Measurements from ENCODE around the gene ADGRB3.
"Not testable (repeated sequence)": the region's sequence is repeated elsewhere in the genome, so short reads cannot be mapped to it uniquely, and the experiment has no call there.

Gene ADGRB3

GRCh38 chr6:68834551-68834950, 199.5 kb downstream of the ADGRB3 start:
- DNase-seq = no peak

GRCh38 chr6:68838571-68838970, 203.5 kb downstream of the ADGRB3 start:
- DNase-seq = no peak

DNA sequence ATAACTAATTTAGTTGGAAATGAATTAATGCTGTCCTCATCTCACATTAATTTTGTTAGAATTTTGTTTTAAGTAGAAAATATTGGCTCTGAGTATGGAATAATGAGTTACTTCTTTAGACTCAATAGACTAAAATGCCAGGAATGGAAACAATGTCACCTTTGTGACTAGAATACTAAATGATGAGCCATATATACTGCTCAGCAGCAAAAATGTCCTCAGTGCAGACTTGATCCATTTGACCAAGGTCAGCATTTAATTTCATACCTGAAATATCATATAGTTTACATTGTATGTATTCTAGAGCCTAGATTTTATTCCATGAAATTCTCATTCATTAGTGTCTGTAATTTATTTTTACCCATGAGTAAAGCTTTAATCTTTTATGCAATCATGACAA, 217.7 kb downstream of the ADGRB3 start:
- no peak for DNase-seq

- no peak for DNase-seq
Observed at GRCh38 chr6:68859233-68859632, 224.2 kb downstream of the ADGRB3 start.

DNA sequence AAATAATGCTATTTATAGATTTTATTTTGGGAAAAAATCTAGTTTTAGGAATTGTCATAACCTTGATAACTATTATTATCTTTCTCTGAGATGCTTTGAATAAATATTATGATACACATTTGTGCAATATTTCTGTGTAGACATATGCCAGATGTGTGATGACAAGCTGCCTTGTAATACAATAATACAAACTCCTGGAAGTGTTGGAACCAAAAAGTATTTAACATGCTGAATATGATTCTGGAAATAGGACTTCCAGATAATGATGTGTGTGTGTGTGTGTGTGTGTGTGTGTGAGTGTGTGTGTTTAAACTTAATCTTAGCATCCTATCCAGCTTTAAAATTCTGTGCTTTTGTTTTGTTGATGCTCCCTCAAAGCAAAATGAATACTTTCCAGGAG, 233.6 kb downstream of the ADGRB3 start:
- no peak for DNase-seq

DNA sequence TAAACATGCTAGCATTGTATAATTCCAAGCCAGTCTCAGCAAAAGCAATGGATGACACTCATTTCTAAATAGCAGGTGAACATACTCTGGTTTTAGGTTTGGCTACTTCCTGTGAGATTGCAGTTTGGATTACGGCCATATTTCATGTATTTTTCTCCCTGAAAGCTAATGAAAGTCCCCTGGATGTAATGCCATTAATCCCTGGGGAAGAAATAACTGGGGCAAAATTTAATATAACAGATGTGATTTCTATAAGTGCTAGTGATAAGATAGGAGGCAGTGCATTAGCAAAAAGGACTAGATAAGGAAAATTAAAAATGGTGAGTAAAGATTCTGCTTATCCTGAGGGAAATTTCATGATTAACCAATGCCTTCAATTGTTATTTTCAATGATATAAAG, 238.2 kb downstream of the ADGRB3 start:
- DNase-seq = no peak

- no peak for DNase-seq
Observed at GRCh38 chr6:68874747-68875146, 239.7 kb downstream of the ADGRB3 start.

DNA sequence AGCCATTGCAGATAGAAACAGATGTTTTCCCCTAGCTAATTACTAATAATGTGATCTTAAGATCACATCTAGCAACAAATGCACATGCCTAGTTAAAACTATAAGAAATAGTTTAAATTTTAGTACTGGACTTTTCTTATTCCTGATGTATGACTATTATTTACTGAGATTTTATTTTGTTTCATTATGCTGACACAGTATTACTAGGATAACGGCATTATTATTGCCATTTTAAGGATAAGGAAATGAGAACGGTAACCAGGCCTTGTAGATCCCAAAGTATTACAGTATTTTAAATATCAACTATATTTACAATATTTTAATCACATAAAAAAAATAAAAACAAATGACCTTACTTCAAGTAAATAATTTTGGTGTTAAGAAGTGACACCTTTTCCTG, 240.3 kb downstream of the ADGRB3 start:
- DNase-seq = no peak

DNA sequence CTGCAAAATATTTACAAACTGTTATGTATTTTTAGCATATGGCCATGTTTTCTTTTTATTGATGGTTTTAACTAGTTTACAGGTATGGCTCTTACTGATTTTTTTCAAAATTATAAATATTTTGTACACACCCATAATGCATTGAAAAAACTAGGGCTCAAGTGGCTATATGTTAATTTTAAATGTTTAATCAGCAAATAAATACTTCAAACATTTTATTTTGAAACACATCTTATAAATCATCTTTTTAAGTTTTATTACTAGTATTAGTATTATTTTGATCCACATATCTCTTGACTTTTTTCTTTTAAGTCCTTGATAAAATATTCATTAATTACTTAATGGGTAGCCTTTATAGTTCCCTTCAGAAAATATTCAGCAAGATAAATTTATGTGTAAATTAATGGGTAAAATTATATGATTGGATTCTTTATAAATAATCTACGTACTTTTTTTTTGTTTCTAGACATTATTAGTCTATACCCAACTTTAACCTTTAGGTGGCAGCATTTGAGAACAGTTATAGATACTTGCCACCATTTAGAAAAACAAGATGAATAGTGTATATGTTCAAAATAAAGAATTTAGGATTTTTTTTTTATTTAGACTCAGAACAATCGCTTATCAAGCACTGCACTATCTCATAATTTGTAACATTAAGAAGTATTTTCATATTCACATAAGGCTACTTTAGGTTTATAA, 241.9 kb downstream of the ADGRB3 start:
- DNase-seq = no peak

- no peak for DNase-seq
Observed at GRCh38 chr6:68880050-68880813, 245.2 kb downstream of the ADGRB3 start.

DNA sequence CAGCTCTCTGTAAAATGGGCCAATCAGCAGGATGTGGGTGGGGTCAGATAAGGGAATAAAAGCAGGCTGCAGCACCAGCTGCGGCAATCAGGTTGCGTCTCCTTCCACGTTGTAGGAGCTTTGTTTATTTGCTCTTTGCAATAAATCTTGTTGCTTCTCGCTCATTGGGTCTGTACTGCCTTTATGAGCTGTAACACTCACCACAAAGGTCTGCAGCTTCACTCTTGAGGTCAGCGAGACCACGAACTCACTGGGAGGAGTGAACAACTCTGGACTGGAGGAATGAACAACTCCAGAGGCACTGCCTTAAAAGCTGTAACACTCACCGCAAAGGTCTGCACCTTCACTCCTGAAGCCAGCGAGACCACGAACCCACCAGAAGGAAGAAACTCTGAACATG, 248.2 kb downstream of the ADGRB3 start:
- DNase-seq = not testable (repeated sequence)

DNA sequence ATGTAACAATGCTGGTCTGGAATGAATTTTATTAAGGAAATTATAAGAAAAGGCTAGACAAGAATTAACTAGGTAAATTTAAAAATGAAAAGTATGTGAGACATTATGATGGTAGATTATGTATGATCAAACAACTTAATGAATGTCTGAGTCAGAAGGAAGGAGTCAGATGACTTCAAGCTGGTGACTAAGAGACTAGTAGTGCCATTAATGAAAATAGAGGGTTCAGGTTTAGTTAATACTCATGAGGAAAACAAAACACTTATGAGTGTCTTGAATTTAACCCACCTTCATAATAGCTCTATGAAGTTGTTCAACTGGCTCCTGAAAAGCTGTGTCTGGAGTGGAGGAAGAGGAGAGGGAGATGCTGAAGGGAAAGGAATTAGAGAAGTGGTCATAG, 256.3 kb downstream of the ADGRB3 start:
- DNase-seq = no peak

DNA sequence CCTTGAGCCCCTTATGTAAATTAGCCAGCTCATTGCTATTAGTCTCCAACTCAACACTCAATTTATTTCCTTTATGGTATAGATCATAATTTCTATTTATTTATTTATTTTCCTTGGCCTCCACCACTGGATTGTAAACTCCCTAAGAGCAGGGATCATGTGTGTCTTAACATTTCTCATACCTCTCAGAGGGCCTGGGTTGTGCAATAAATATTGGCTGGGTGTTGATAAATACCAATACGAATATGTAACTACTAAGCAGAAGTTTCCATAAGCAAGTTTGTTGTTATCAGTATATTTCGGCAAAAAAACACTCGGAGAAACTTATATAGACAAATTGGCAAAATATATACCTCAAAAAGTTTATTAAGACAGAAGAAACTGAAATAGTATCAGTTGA, 257.4 kb downstream of the ADGRB3 start:
- DNase-seq = no peak

- no peak for DNase-seq
Observed at GRCh38 chr6:68895929-68896328, 260.8 kb downstream of the ADGRB3 start.

DNA sequence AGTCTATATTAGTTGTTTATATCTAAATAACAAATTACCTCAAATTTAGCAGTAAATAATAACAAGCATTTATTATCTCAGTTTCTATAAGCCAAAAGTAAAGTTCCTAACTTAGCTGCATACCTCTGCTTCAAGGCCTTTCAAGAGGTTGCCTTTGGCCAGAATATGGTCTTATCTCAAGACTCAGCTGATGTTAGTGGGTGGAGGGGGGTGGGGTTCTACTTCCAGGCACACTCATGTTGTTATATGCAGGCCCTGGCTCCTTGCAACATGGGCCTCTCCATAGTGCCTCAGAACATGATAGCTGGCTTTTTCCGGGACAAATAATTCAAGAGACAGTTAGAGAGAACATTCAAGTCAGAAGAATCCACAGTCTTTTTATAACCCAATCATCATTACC, 266.0 kb downstream of the ADGRB3 start:
- no peak for DNase-seq

DNA sequence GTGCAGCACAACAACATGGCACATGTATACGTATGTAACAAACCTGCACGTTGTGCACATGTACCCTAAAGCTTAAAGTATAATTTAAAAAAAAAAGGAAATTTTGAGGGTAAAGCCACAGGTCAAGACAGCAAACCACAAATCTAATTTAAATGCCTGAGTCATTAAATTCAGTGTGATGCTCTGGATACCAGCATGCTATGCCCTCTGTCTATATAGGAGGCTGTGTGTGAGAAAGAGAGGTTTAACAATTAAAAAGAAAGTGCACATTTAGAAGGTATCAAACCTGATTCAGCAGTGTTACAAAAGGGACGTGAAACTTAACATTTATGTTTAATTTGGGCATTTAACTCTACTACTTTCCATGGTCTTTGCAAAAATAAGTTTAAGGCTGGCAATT, 276.3 kb downstream of the ADGRB3 start:
- DNase-seq = no peak

GRCh38 chr6:68911811-68912210, 276.7 kb downstream of the ADGRB3 start:
- DNase-seq = no peak

- not testable (repeated sequence) for DNase-seq
Observed at GRCh38 chr6:68912805-68913204, 277.7 kb downstream of the ADGRB3 start.

DNA sequence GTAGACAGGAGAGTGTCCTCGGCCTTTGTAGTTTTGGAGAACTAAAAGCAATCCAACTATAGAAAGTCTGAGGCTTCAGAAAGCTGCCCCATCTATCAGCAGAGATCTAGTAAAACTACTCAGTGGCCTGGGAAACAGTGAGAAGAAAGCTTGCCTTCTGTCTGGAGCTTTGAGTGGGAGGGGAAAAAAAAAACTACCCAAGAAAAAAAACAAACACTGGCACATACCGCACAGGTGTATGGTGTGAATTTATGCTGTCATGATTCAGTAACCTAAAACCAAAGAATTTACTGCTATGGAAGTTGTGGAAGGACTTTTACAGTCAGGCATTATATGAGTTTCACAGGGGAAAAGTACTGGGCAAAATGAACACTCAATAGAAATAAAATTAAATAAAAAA, 280.5 kb downstream of the ADGRB3 start:
- DNase-seq = no peak

DNA sequence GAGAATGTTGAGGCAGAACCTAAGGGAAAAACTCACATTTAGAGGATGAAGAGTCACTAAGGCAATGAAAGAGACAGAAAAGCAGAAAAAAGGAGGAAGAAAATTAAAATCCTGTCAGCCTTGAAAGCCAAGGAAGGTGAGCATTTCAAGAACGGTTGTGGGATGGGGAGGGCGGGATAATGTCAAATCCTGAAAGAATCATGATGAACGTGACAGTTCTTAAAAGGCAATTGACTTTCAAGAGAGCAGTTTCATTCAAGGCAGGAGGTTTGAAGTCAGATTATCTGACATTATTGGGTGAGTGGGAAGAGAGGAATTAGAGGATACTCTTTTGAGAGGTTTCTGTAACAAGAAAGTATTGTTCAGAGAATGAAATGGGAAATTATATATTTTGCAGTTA, 284.5 kb downstream of the ADGRB3 start:
- no peak for DNase-seq

- DNase-seq = no peak
Observed at GRCh38 chr6:68941345-68941744, 306.3 kb downstream of the ADGRB3 start.

DNA sequence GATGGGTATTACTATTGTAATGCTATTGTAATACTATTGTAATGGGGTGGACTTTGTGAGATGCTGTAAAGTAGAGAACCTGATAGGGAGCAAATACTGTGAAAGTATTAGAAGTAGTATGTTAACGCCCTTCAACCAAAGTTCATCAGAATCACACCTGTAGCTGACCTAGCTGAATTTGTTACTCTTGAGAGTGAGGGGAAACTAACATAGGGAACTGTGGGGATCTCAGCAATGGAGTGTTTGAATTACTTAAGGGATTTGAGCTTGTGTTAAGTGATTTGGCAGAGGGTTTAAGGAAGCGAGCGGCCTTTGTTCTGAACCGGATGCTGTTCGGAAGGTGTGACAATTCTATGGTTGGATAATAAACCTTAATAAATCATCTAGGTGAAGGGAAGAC, 312.6 kb downstream of the ADGRB3 start:
- no peak for DNase-seq

DNA sequence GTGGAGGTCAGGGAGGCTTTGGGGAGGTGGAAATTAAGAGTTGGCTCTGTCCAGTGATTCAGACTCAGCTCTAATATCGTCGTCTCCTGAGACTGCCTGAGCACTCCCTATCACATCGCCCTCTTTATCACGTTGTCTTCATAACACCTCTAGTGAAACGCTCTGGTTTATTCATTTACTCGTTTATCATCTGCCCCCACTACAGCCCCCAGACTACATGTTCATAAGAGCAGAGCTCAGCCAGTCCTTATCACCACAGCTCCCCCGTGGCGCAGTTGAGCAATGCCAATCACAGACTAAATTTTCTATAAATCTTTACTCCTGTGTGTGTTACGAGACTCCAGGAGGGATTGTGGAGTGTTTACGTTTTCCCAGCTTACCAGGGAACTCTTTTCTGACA, 316.2 kb downstream of the ADGRB3 start:
- DNase-seq = no peak

DNA sequence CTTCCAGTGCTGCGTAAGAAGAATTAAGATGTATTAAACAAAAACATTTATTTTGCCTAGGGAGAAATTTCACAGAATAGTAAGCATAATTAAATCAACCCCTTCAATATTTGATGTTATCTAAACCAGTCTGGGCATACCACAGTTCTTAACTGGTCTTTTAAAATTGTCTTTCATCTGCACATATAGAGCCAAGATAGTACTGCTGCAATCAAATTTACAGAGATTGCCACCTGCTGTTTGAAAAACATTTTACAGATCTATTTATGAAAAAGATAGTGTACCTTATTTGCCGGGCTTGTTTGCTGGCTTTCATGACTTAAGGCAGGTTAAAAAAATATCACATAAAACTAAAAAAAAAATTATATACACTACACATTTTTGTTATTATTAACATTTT, 323.2 kb downstream of the ADGRB3 start:
- no peak for DNase-seq
